D721Med (cell line): ENCODE data around the gene INPP5F.

Experiments used
- DNase-seq: peaks from one replicate; pipeline ENCODE4 v3.0.0; 2011; ENCODE audit warnings: low spot score; ENCODE audit not compliant: insufficient read length
- FAIRE-seq: peaks from 2 replicates; lab custom pipeline; 2011; peaks lifted over from hg19 to GRCh38; lab: Jason Lieb, UNC
- CTCF ChIP-seq: IDR thresholded peaks from 2 replicates; pipeline ENCODE4 v1.5.1; 2012; ENCODE audit warnings: mild to moderate bottlenecking, control low read depth; ENCODE audit not compliant: insufficient read depth; ENCODE audit errors: missing control alignments

Gene INPP5F

GRCh38 chr10:119831656-119832055 lies 105.8 kb downstream of the INPP5F start:
- FAIRE-seq (no peak), DNase-seq (no peak)
- TF ChIP-seq CTCF, result no peak

- TF ChIP-seq CTCF, result no peak
- no peak for DNase-seq
These were observed 107.1 kb downstream of the INPP5F start for GRCh38 chr10:119832951-119833350.

GRCh38 chr10:119834188-119834587 lies 108.3 kb downstream of the INPP5F start:
- DNase-seq (no peak), FAIRE-seq (no peak)
- TF ChIP-seq CTCF, result no peak

More at GRCh38 chr10:119832951-119833350, 107.1 kb downstream of the INPP5F start:
- FAIRE-seq, result no peak

- no peak for FAIRE-seq
- no peak for TF ChIP-seq CTCF
- DNase-seq, result no peak
These were observed 119.8 kb downstream of the INPP5F start for GRCh38 chr10:119845656-119846055.

- DNase-seq, result no peak
- FAIRE-seq, result no peak
- no peak for TF ChIP-seq CTCF
These were observed 123.4 kb downstream of the INPP5F start for GRCh38 chr10:119849031-119849789.

GRCh38 chr10:119849944-119850343 lies 124.1 kb downstream of the INPP5F start:
- DNase-seq (no peak), FAIRE-seq (no peak)
- no peak for TF ChIP-seq CTCF

- no peak for TF ChIP-seq CTCF
- FAIRE-seq, result no peak
- no peak for DNase-seq
These were observed 126.4 kb downstream of the INPP5F start for GRCh38 chr10:119852277-119852676.
